Pancreas (tissue), 10 donors: Measurements from ENCODE around the gene PRMT6. TPM values are rescaled to one million over a fixed set of nuclear protein-coding genes. Genes with fewer than 3 reads are reported as not detected.
"Not testable (repeated sequence)": the region's sequence is repeated elsewhere in the genome, so short reads cannot be mapped to it uniquely, and the experiment has no call there.

Source experiments
- ATAC-seq, 4 donors: fragments of 200-7000 bp; cut with Tn5 transposase; one replicate each; pipeline versions ENCODE4 v1.8.0 to v1.9.1; 2020; ENCODE audit warnings: mild to moderate bottlenecking in 4 of 4, moderate library complexity in 4 of 4
- DNase-seq, 6 donors: peaks; one replicate each; pipeline ENCODE4 v3.0.0-alpha.2; 2020
- FAIRE-seq: peaks from 2 replicates; lab custom pipeline; 2012; peaks lifted over from hg19 to GRCh38; lab: Jason Lieb, UNC
- H3K27ac ChIP-seq, 4 donors: fragments of 200-600 bp; sonication (generic); 1 replicate in 3 of 4; 2 replicates in 1 of 4; pipeline versions ENCODE4 v1.5.0 to v1.8.0; 2020
- H3K27me3 ChIP-seq, 4 donors: fragments of 200-600 bp; one replicate each; pipeline ENCODE4 v1.8.0; 2021
- H3K36me3 ChIP-seq, 3 donors: fragments of 200-600 bp; sonication (generic) in 1 of 3; one replicate each; pipeline versions ENCODE4 v1.5.0 to v1.8.0; 2020 to 2021
- H3K4me1 ChIP-seq, 3 donors: fragments of 200-600 bp; one replicate each; pipeline ENCODE4 v1.8.0; 2021
- H3K4me3 ChIP-seq, 4 donors: fragments of 200-600 bp; sonication (generic) in 2 of 4; one replicate each; pipeline versions ENCODE4 v1.5.0 to v1.8.0; 2020 to 2021
- H3K9me3 ChIP-seq, 4 donors: fragments of 200-600 bp; one replicate each; pipeline ENCODE4 v1.8.0; 2021
- WGBS, 2 donors: extraction: QIAGEN DNeasy Blood & Tissue Kit; methylation state at CpG; one replicate each; pipeline ENCODE4 v1.1.7; 2013; 5-methylcytosine and 5-hydroxymethylcytosine counted together
- intact Hi-C, 3 donors: fragments of 100-400 bp; cut with DNase I; formaldehyde crosslinking; loops; one replicate each; pipeline versions ENCODE4 v1.11.1 to v1.14.2; 2022
- polyA plus RNA-seq, 2 donors: library from polyadenylated mRNA; stranded (reverse); fragments of 200-250 nt; gene quantifications; one replicate each; pipeline ENCODE4 v1.2.3, GENCODE V29; 2013
- total RNA-seq, 6 donors: library from RNA; stranded (reverse); fragmentation: NEBNext Ultra II Directional in 4 of 6; extraction: Animal tissue kit (Norgen Biotek cat#: 25700) in 4 of 6; gene quantifications; one replicate each; pipeline versions ENCODE4 v1.2.1 to v1.2.4, GENCODE V29; 2021 to 2023
- TF ChIP-seq, protein P1 (sequence below), 4 donors: fragments of 200-600 bp; sonication (generic) in 3 of 4; IDR thresholded peaks; one replicate each; pipeline versions ENCODE4 v1.5.0 to v1.8.0; 2021; ENCODE audit warnings: antibody characterized with exemption in 4 of 4
- donor health status: healthy with polysubstance abuse.
- donor health status: DM: no; HTN: no; CAD: no; lungs with moderate emphysema.
- donor health status: DM: no; HTN: no; CAD: no.
- donor health status: control.
- donor health status: control.
- donor health status: Bipolar disorder and iron deficiency.
- donor health status: DM: yes; HTN: yes; CAD: no.
- donor health status: DM: no; HTN: no; CAD: no.
- donor health status: DM: no; HTN: no; CAD: no.
- donor health status: DM: yes; HTN: yes; CAD: no.

Gene PRMT6
- total and polyA plus RNA-seq, 8 donors, result 5.3 to 13.7 (median 10.4) TPM

DNA sequence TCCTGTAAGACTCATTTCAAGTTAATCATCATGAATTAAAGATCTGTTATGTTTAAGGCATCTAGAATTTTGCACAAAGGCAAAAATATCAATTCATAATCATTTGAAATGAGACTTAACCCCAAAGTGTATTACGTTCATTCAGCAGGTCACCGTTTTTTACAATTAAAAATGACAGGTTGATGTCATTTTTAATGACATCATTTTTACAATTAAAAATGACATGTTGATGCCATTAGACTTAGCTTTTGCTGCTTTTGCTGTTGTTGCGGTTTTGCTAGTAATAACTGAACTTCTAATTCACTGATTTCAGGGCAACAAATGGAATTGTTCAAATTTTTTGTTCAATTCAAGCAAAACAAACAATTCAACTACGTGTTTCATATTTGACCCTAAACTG, 17.0 kb downstream of the PRMT6 start:
- intact Hi-C loops, result no loop called here
- Histone ChIP-seq H3K27ac (no peak overlapping the region), H3K4me1 (no peaks in the 10 kb centered on the region), H3K4me3 (no peak overlapping the region), H3K36me3 (no peaks in the 10 kb centered on the region), H3K27me3 (no peaks in the 10 kb centered on the region), H3K9me3 (no peaks in the 10 kb centered on the region)
- WGBS, 2 donors, result 55 to 71% methylated on average over 4 of the region's 4 CpGs
- FAIRE-seq, result no peak
- no peak for DNase-seq
- TF ChIP-seq, protein P1, sequence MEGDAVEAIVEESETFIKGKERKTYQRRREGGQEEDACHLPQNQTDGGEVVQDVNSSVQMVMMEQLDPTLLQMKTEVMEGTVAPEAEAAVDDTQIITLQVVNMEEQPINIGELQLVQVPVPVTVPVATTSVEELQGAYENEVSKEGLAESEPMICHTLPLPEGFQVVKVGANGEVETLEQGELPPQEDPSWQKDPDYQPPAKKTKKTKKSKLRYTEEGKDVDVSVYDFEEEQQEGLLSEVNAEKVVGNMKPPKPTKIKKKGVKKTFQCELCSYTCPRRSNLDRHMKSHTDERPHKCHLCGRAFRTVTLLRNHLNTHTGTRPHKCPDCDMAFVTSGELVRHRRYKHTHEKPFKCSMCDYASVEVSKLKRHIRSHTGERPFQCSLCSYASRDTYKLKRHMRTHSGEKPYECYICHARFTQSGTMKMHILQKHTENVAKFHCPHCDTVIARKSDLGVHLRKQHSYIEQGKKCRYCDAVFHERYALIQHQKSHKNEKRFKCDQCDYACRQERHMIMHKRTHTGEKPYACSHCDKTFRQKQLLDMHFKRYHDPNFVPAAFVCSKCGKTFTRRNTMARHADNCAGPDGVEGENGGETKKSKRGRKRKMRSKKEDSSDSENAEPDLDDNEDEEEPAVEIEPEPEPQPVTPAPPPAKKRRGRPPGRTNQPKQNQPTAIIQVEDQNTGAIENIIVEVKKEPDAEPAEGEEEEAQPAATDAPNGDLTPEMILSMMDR (IDR thresholded peaks at IDR 0.05), result no peak
- ATAC-seq, result no peak

DNA sequence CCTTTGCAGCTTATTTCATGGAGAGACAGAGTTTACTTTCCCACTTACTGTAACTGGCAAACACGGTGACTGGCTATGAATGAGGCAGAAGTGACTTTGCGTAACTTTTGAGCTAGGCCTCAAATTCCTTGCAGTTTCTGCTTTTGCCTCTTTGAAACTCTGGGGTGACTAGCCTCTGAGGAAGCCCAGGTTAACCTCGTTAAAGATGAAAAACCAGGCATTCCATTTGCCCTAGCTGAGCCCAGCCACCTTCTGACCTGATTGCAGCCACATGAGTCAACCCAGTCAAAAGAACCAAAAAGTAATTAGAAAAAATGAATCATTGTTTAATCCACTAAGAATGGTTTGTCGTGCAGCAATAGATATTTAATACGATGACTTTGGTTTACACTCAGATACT, 20.4 kb downstream of the PRMT6 start:
- H3K4me3 ChIP-seq, result no peak overlapping the region
- intact Hi-C loops, result no loop called here
- DNase-seq (no peak), FAIRE-seq (no peak), ATAC-seq (no peak)
- H3K4me1 ChIP-seq, result no peaks in the 10 kb centered on the region
- H3K27ac ChIP-seq, result no peak overlapping the region
- no peaks in the 10 kb centered on the region for H3K27me3 ChIP-seq
- no peaks in the 10 kb centered on the region for H3K36me3 ChIP-seq
- TF ChIP-seq, protein P1 (IDR thresholded peaks at IDR 0.05), result no peak
- no peaks in the 10 kb centered on the region for H3K9me3 ChIP-seq
- 67 to 69% methylated on average over 5 of the region's 5 CpGs for WGBS, 2 donors

DNA sequence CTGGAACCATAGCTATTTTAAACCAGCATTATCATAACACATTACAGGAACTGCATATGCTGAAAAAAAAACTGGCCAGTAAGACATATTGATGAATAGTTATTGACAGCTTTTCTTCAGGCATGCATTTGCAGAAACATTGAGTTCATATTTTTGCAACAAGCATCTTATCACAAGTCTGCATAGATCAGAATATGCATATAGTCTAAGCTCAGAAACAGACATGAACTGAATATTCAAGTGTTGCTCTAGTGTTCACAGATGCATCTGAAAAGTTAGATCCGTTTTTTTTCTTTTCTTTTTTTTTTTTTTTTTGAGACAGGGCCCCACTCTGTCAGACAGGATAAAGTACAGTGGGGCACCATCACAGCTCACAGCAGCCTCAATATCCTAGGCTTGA, 22.8 kb downstream of the PRMT6 start:
- Histone ChIP-seq H3K27ac (no peak overlapping the region), H3K9me3 (no peaks in the 10 kb centered on the region), H3K36me3 (no peaks in the 10 kb centered on the region), H3K27me3 (no peaks in the 10 kb centered on the region), H3K4me3 (no peak overlapping the region), H3K4me1 (no peaks in the 10 kb centered on the region)
- 11 to 23% methylated on average over 1 of the region's 1 CpG for WGBS, 2 donors
- TF ChIP-seq, protein P1 (IDR thresholded peaks at IDR 0.05), result no peak
- intact Hi-C loops, result no loop called here
- ATAC-seq, result no peak
- DNase-seq, result no peak
- no peak for FAIRE-seq

DNA sequence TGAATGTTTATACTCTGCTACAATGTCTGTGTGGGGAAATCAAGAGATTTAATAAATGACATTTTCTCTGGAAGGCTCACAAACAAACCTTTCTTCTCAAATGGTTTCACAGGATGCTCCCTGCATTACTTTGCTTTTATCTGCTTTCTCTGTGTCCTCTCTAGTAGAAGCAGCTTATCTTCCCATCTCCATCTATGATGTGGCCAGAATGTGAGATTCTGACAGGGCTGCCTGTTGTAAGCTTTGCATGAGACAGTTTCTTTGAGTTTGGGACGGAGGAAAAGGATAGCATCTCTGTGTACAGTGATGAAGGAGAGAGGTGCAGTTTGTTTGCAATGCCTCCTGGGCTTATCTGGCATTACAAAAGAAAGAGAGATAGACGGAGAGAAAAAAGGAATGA, 24.6 kb downstream of the PRMT6 start:
- DNase-seq (no peak), FAIRE-seq (no peak), ATAC-seq (no peak)
- H3K27me3 ChIP-seq, result no peaks in the 10 kb centered on the region
- no peak overlapping the region for H3K4me3 ChIP-seq
- H3K27ac ChIP-seq, result no peak overlapping the region
- H3K36me3 ChIP-seq, result no peaks in the 10 kb centered on the region
- intact Hi-C loops, result no loop called here
- H3K4me1 ChIP-seq, result no peaks in the 10 kb centered on the region
- 33 to 34% methylated on average over 2 of the region's 2 CpGs for WGBS, 2 donors
- H3K9me3 ChIP-seq, result no peaks in the 10 kb centered on the region
- TF ChIP-seq, protein P1 (IDR thresholded peaks at IDR 0.05), result no peak

DNA sequence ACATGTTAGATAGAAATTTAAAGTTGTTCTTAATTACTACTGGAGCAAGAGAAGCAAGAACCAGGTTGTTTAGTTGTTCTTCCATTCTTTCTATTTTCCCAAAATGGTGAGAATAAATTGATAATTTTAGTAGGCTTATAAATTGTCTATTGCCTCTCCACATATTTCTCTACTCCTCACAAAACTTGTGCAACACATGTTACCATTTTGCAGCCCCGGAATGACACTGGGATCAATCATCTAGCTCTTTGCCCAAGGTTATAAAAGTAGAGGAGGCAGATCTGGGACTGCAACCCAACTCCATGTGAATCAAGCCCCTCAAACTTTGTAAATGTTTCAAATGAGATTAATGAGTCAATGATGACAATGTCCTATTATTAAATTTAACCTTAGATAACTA, 34.9 kb downstream of the PRMT6 start:
- TF ChIP-seq, protein P1 (IDR thresholded peaks at IDR 0.05), result no peak
- DNase-seq, result no peak
- intact Hi-C loops, result no loop called here
- 70 to 79% methylated on average over 1 of the region's 1 CpG for WGBS, 2 donors
- no peaks in the 10 kb centered on the region for H3K4me1 ChIP-seq
- no peak overlapping the region for H3K4me3 ChIP-seq
- H3K9me3 ChIP-seq, result no peaks in the 10 kb centered on the region
- H3K36me3 ChIP-seq, result no peaks in the 10 kb centered on the region
- ATAC-seq, result no peak
- no peaks in the 10 kb centered on the region for H3K27me3 ChIP-seq
- no peak overlapping the region for H3K27ac ChIP-seq
- no peak for FAIRE-seq

DNA sequence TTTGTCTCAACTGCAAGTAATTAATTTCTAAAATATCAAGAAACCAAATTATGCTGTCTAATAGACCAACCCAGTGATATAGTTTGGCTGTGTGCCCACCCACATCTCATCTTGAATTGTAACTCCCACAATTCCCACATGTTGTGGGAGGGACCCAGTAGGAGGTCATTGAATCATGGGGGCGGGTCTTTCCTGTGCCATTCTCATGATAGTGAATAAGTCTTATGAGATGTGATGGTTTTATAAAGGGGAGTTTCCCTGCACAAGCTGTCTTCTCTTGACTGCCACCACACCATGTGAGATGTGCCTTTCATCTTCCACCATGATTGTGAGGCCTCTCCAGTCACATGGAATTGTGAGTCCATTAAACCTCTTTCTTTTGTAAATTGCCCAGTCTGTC, 36.9 kb downstream of the PRMT6 start:
- FAIRE-seq, H3K4me3 ChIP-seq, intact Hi-C loops, H3K4me1 ChIP-seq, H3K9me3 ChIP-seq, DNase-seq, H3K27me3 ChIP-seq, H3K27ac ChIP-seq, H3K36me3 ChIP-seq, ATAC-seq: not testable (repeated sequence)
- 44 to 47% methylated on average over 1 of the region's 1 CpG for WGBS, 2 donors
